ENCODE measurements around the gene AIFM3. TPM values are rescaled to one million over a fixed set of nuclear protein-coding genes. Genes with fewer than 3 reads are reported as not detected.

The AIFM3 gene
- total RNA-seq, 1 donor from 2014 or later, result 1.3 TPM

DNA sequence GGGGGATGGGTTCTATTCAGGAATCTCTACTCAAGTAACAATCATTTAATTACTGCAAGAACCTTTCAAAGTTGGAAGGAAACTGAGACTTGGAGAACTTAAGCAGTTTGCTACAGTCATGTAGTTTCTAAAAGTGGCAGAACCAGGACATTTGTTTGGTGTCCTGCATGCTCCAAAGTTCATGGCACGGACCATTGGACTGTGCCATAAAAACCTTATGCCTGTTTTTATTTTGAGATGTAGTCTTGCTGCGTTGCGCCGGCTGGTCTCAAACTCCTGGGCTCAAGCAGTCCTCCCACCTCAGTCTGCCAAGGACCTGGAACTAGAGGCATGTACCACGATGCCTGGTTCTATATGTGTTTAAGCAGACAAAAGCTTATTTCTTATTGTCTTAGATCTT, 18.6 kb upstream of the AIFM3 start:
- no peaks in the 10 kb centered on the region for H3K9me3 Mint-ChIP-seq
- intact Hi-C loops (cut with micrococcal nuclease), result no loop called here
- no peak for DNase-seq
- no peak overlapping the region for H3K4me3 Mint-ChIP-seq
- peaks cover 68% of the 10 kb centered on the region for H3K36me3 Mint-ChIP-seq (ENCODE audit: low read depth)
- TF ChIP-seq, protein P1, sequence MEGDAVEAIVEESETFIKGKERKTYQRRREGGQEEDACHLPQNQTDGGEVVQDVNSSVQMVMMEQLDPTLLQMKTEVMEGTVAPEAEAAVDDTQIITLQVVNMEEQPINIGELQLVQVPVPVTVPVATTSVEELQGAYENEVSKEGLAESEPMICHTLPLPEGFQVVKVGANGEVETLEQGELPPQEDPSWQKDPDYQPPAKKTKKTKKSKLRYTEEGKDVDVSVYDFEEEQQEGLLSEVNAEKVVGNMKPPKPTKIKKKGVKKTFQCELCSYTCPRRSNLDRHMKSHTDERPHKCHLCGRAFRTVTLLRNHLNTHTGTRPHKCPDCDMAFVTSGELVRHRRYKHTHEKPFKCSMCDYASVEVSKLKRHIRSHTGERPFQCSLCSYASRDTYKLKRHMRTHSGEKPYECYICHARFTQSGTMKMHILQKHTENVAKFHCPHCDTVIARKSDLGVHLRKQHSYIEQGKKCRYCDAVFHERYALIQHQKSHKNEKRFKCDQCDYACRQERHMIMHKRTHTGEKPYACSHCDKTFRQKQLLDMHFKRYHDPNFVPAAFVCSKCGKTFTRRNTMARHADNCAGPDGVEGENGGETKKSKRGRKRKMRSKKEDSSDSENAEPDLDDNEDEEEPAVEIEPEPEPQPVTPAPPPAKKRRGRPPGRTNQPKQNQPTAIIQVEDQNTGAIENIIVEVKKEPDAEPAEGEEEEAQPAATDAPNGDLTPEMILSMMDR (IDR thresholded peaks at IDR 0.05), result no peak
- no peaks in the 10 kb centered on the region for H3K27me3 Mint-ChIP-seq
- no peak for ATAC-seq (ENCODE audit: low read depth)
- no peak overlapping the region for H3K27ac Mint-ChIP-seq
- CTCF ChIA-PET, result no interaction called here
- peaks cover 23% of the 10 kb centered on the region for H3K4me1 Mint-ChIP-seq
- POLR2A ChIA-PET, result no interaction called here

DNA sequence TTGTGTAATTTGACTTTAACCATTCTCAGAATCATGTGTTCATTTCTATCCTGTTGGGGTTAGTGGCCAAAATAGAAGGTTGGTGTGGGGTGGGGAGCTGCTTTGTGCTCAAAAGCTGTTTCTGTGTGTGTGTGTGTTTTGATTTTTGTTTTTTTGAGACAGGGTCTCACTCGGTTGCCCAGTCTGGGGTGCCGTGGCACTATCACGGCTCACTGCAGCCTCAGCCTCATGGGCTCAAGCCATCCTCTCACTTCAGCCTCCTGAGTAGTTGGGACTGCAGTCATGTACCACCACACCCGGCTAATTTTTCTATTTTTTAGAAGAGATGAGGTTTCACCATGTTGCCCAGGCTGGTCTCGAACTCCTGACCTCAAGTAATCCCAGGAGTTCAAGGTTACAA, 18.1 kb upstream of the AIFM3 start:
- POLR2A ChIA-PET, result no interaction called here
- H3K27ac Mint-ChIP-seq, result no peak overlapping the region

DNA sequence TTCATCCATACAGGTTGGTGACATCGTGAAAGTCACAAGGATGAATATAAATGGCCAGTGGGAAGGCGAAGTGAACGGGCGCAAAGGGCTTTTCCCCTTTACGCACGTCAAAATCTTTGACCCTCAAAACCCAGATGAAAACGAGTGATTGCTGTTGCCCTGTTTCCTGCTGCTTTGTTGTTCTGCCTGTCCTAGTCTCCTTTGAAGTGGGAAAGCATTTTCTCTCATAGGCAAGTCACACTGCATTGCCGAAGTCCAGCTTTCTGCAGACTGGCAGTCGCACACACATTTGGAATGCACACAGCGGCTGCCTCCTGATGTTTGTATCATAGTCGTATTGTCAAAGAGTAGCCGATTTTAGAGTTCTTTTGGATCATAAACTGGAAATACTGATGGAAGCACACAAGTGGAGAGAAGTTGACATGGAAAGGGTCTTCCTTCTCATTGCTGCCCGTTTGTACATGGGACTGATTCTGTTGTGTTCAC, 17.3 kb upstream of the AIFM3 start:
- no peak overlapping the region for H3K27ac Mint-ChIP-seq
- intact Hi-C loops (cut with micrococcal nuclease), result loop anchor here (10.0 kb wide), 1 partner anchor 65 kb away; no protein-coding TSS in a partner anchor
- CTCF ChIA-PET, result no interaction called here

More for the DNA sequence above, 18.1 kb upstream of the AIFM3 start:
- Mint-ChIP-seq H3K36me3 (ENCODE audit: low read depth) (peaks cover 70% of the 10 kb centered on the region), H3K27me3 (no peaks in the 10 kb centered on the region), H3K4me1 (peaks cover 19% of the 10 kb centered on the region), H3K4me3 (no peak overlapping the region), H3K9me3 (no peaks in the 10 kb centered on the region)
- CTCF ChIA-PET, result no interaction called here
- TF ChIP-seq, protein P1 (IDR thresholded peaks at IDR 0.05), result no peak
- no peak for DNase-seq
- ATAC-seq (ENCODE audit: low read depth), result no peak
- intact Hi-C loops (cut with micrococcal nuclease), result no loop called here

DNA sequence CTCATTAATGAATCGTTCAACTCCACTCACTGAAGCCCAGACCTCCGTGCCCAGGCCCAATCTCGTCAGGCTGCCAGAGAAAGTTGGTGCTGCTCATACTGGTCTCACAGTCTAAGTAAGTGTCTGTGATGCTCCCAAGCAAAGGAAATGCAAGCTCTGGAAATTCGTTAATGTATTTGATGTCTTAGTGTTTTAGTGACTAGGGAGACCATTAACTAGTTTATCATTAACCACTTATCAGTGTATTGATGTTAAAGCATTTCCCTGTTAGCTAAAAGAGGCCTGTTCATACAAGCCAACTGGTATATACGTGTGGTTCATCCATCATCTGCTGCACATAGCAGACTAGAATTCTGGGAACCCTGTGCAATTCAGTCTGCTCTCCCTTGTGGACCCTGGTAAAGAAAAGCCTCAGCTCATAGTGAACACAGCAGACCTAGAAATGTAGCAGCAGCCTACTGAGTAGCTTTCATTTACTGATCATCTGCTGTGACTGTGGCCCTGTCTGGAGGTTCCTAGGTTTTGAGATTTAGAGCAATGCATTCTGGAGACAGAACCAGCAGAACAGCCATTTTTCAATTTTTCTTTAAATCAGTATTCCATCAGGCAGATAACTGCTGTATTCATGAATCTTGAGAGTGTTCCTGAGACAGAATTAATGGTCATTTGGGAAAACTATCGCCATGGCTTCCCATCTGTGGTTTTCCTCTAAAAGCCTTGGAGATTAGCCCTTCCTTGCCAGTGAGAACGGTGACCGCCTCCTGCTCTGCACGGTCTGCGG, 15.7 kb upstream of the AIFM3 start:
- Mint-ChIP-seq H3K36me3 (ENCODE audit: low read depth) (peaks cover 70% of the 10 kb centered on the region), H3K9me3 (no peaks in the 10 kb centered on the region)
- CTCF ChIA-PET, result no interaction called here

More for the DNA sequence above, 17.3 kb upstream of the AIFM3 start:
- no peak for DNase-seq
- no peaks in the 10 kb centered on the region for H3K9me3 Mint-ChIP-seq
- no peak overlapping the region for H3K4me3 Mint-ChIP-seq
- POLR2A ChIA-PET, result interaction anchor here (0.7 kb wide), 1 partner anchor 117 kb away, joined by 3 read pairs; no protein-coding TSS in a partner anchor
- H3K4me1 Mint-ChIP-seq, result peaks cover 19% of the 10 kb centered on the region
- H3K27me3 Mint-ChIP-seq, result no peaks in the 10 kb centered on the region
- H3K36me3 Mint-ChIP-seq (ENCODE audit: low read depth), result peaks cover 73% of the 10 kb centered on the region
- ATAC-seq (ENCODE audit: low read depth), result no peak
- TF ChIP-seq, protein P1 (IDR thresholded peaks at IDR 0.05), result no peak

DNA sequence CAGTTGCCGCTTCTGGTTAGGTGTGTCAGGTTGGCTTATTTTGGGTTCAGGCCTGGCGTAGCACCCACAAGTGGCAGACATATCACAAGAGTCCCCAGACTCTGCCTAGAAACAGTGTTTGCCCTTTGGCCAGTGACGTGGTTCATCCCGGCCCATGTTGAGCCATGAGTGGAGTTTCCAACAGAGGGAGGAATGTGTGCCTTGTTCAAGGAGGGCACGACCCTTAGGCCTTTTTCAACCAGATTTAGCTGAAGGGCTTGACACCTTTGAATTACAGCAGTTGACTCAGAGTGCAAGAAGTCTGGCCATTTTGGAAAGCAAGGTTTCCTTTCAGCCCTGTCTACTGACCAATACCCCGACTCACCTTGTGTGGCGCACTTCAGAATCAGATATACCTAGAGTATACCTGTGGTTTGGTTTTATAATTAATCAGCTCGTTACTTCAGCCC, 15.1 kb upstream of the AIFM3 start:
- Mint-ChIP-seq H3K9me3 (no peaks in the 10 kb centered on the region), H3K27ac (no peak overlapping the region), H3K27me3 (no peaks in the 10 kb centered on the region), H3K36me3 (ENCODE audit: low read depth) (peaks cover 66% of the 10 kb centered on the region), H3K4me1 (peaks cover 4% of the 10 kb centered on the region), H3K4me3 (no peak overlapping the region)
- ChIA-PET POLR2A (no interaction called here), CTCF (no interaction called here)
- TF ChIP-seq, protein P1 (IDR thresholded peaks at IDR 0.05), result no peak
- intact Hi-C loops (cut with micrococcal nuclease), result loop anchor here (10.0 kb wide), 1 partner anchor 67 kb away; no protein-coding TSS in a partner anchor
- DNase-seq, result no peak
- ATAC-seq (ENCODE audit: low read depth), result no peak

More for the DNA sequence above, 15.7 kb upstream of the AIFM3 start:
- Mint-ChIP-seq H3K4me3 (no peak overlapping the region), H3K27ac (no peak overlapping the region), H3K27me3 (no peaks in the 10 kb centered on the region), H3K4me1 (peaks cover 8% of the 10 kb centered on the region)
- TF ChIP-seq, protein P1 (IDR thresholded peaks at IDR 0.05), result no peak
- POLR2A ChIA-PET, result no interaction called here
- intact Hi-C loops (cut with micrococcal nuclease), result loop anchor here (10.0 kb wide), 1 partner anchor 67 kb away; no protein-coding TSS in a partner anchor
- no peak for DNase-seq
- no peak for ATAC-seq (ENCODE audit: low read depth)
